Skeletal muscle tissue (tissue), 4 donors: ENCODE measurements around the gene OCIAD1. TPM values are rescaled to one million over a fixed set of nuclear protein-coding genes. Genes with fewer than 3 reads are reported as not detected.
"Not testable (repeated sequence)": the region's sequence is repeated elsewhere in the genome, so short reads cannot be mapped to it uniquely, and the experiment has no call there.

Experiments
- H3K27ac ChIP-seq: one replicate; pipeline ENCODE4 v1.7.0; 2013; ENCODE audit warnings: mild to moderate bottlenecking, low read depth, low read length, inconsistent platforms
- H3K27me3 ChIP-seq, 3 donors: one replicate each; pipeline ENCODE4 v1.7.0; 2013; ENCODE audit warnings: low read length in 3 of 3; ENCODE audit not compliant: control insufficient read depth in 3 of 3, insufficient read depth in 3 of 3
- H3K36me3 ChIP-seq, 3 donors: one replicate each; pipeline ENCODE4 v1.7.0; 2013; ENCODE audit warnings: low read length in 3 of 3; ENCODE audit not compliant: control insufficient read depth in 3 of 3, insufficient read depth in 3 of 3
- H3K4me1 ChIP-seq, 3 donors: one replicate each; pipeline ENCODE4 v1.7.0; 2013; ENCODE audit warnings: low read length in 3 of 3, mild to moderate bottlenecking in 3 of 3; ENCODE audit not compliant: control insufficient read depth in 3 of 3, insufficient read depth in 3 of 3
- H3K4me3 ChIP-seq, 3 donors: one replicate each; pipeline ENCODE4 v1.7.0; 2013; ENCODE audit warnings: low read length in 3 of 3
- H3K9ac ChIP-seq, 3 donors: one replicate each; pipeline ENCODE4 v1.7.0; 2013; ENCODE audit warnings: low read length in 3 of 3, mild to moderate bottlenecking in 3 of 3, moderate library complexity in 2 of 3, low read depth in 1 of 3
- H3K9me3 ChIP-seq, 3 donors: one replicate each; pipeline ENCODE4 v1.7.0; 2013; ENCODE audit warnings: low read length in 3 of 3; ENCODE audit not compliant: control insufficient read depth in 3 of 3
- total RNA-seq: library from RNA; depleted of rRNA; stranded (reverse); fragments of >200 nt; gene quantifications from one replicate; pipeline ENCODE4 v1.2.3, GENCODE V29; 2014
- donor health status: Osteomylitis.

Gene OCIAD1
- total RNA-seq, 1 donor from 2014 or later = 102 TPM

GRCh38 chr4:48848799-48849198, 17.9 kb downstream of the OCIAD1 start:
- peaks cover 8 to 34% (median 31%) of the 10 kb centered on the region in 3 donors for H3K36me3 ChIP-seq
- not testable (repeated sequence) for H3K27me3 ChIP-seq, H3K9ac ChIP-seq

GRCh38 chr4:48851651-48852050, 20.8 kb downstream of the OCIAD1 start:
- Histone ChIP-seq H3K27ac (no peak overlapping the region), H3K9me3 (no peaks in the 10 kb centered on the region), H3K4me3 (no peak overlapping the region), H3K36me3 (peaks cover 5 to 32% (median 23%) of the 10 kb centered on the region in 3 donors), H3K27me3 (no peaks in the 10 kb centered on the region), H3K9ac (no peak overlapping the region), H3K4me1 (no peaks in the 10 kb centered on the region)

More at GRCh38 chr4:48848799-48849198, 17.9 kb downstream of the OCIAD1 start:
- H3K4me1 ChIP-seq, H3K4me3 ChIP-seq, H3K9me3 ChIP-seq, H3K27ac ChIP-seq: not testable (repeated sequence)

- H3K27ac ChIP-seq = no peak overlapping the region
- H3K4me3 ChIP-seq = no peak overlapping the region
- no peaks in the 10 kb centered on the region for H3K9me3 ChIP-seq
- H3K27me3 ChIP-seq = no peaks in the 10 kb centered on the region
- no peak overlapping the region for H3K9ac ChIP-seq
- H3K4me1 ChIP-seq = no peaks in the 10 kb centered on the region
- H3K36me3 ChIP-seq = peaks cover 10 to 43% (median 28%) of the 10 kb centered on the region in 3 donors
Observed at GRCh38 chr4:48853604-48854394, 22.9 kb downstream of the OCIAD1 start.

- no peaks in the 10 kb centered on the region for H3K9me3 ChIP-seq
- no peak overlapping the region for H3K27ac ChIP-seq
- no peak overlapping the region for H3K9ac ChIP-seq
- no peaks in the 10 kb centered on the region for H3K27me3 ChIP-seq
- no peak overlapping the region for H3K4me3 ChIP-seq
- peaks cover 10 to 43% (median 27%) of the 10 kb centered on the region in 3 donors for H3K36me3 ChIP-seq
- H3K4me1 ChIP-seq = no peaks in the 10 kb centered on the region
Observed at GRCh38 chr4:48854395-48854683, 23.5 kb downstream of the OCIAD1 start.

- H3K36me3 ChIP-seq = peaks cover 9 to 42% (median 25%) of the 10 kb centered on the region in 3 donors
- no peaks in the 10 kb centered on the region for H3K9me3 ChIP-seq
- H3K27ac ChIP-seq = no peak overlapping the region
- H3K4me3 ChIP-seq = no peak overlapping the region
- no peaks in the 10 kb centered on the region for H3K4me1 ChIP-seq
- H3K27me3 ChIP-seq = no peaks in the 10 kb centered on the region
- H3K9ac ChIP-seq = no peak overlapping the region
Observed at GRCh38 chr4:48854982-48855381, 24.1 kb downstream of the OCIAD1 start.

GRCh38 chr4:48858130-48858529, 27.2 kb downstream of the OCIAD1 start:
- H3K27ac ChIP-seq = no peak overlapping the region
- H3K27me3 ChIP-seq = no peaks in the 10 kb centered on the region
- H3K4me1 ChIP-seq = no peaks in the 10 kb centered on the region
- H3K9ac ChIP-seq = no peak overlapping the region
- peaks cover 5 to 23% (median 14%) of the 10 kb centered on the region in 3 donors for H3K36me3 ChIP-seq
- no peak overlapping the region for H3K4me3 ChIP-seq
- H3K9me3 ChIP-seq = no peaks in the 10 kb centered on the region

- Histone ChIP-seq H3K27me3 (no peaks in the 10 kb centered on the region), H3K9me3 (peaks cover 0 to 3% (median 0%) of the 10 kb centered on the region in 3 donors), H3K27ac (no peak overlapping the region), H3K4me1 (no peaks in the 10 kb centered on the region), H3K36me3 (peaks cover 5 to 11% (median 9%) of the 10 kb centered on the region in 3 donors), H3K9ac (no peak overlapping the region), H3K4me3 (no peak overlapping the region)
Observed at GRCh38 chr4:48862038-48862437, 31.1 kb downstream of the OCIAD1 start.

GRCh38 chr4:48862661-48863060, 31.8 kb downstream of the OCIAD1 start:
- peaks cover 4 to 10% (median 6%) of the 10 kb centered on the region in 3 donors for H3K36me3 ChIP-seq
- H3K27me3 ChIP-seq = no peaks in the 10 kb centered on the region
- no peaks in the 10 kb centered on the region for H3K4me1 ChIP-seq
- H3K27ac ChIP-seq = no peak overlapping the region
- no peak overlapping the region for H3K9ac ChIP-seq
- no peak overlapping the region for H3K4me3 ChIP-seq
- peaks cover 0 to 3% (median 0%) of the 10 kb centered on the region in 3 donors for H3K9me3 ChIP-seq

- Histone ChIP-seq H3K9ac (no peak overlapping the region), H3K27me3 (no peaks in the 10 kb centered on the region), H3K4me1 (no peaks in the 10 kb centered on the region), H3K4me3 (no peak overlapping the region), H3K36me3 (peaks cover 0 to 3% (median 0%) of the 10 kb centered on the region in 3 donors), H3K27ac (no peak overlapping the region), H3K9me3 (peaks cover 0 to 3% (median 0%) of the 10 kb centered on the region in 3 donors)
Observed at GRCh38 chr4:48863728-48864127, 32.8 kb downstream of the OCIAD1 start.

- H3K9me3 ChIP-seq, H3K27me3 ChIP-seq, H3K27ac ChIP-seq, H3K4me1 ChIP-seq, H3K36me3 ChIP-seq, H3K9ac ChIP-seq, H3K4me3 ChIP-seq: not testable (repeated sequence)
Observed at GRCh38 chr4:48864696-48865095, 33.8 kb downstream of the OCIAD1 start.
